CD4-positive, alpha-beta T cell treated with Interleukin-12 subunit alpha and Interleukin-12 subunit beta, for 1 hour (primary cell): ENCODE data around the gene RANBP10.
"Not testable (repeated sequence)": the region's sequence is repeated elsewhere in the genome, so short reads cannot be mapped to it uniquely, and the experiment has no call there.

Source experiments
- DNase-seq: peaks from one replicate; pipeline ENCODE4 v3.0.0-alpha.2; 2020

The RANBP10 gene

GRCh38 chr16:67806428-67807147, at the start of gene RANBP10, which contains the start of gene TSNAXIP1:
Gene RANBP10, minus strand, starts transcription at chr16:67806560. Its CDS starts 24 bp downstream, at chr16:67806536.
Gene TSNAXIP1, plus strand, starts transcription at chr16:67806889. Its CDS starts 261 bp downstream, at chr16:67807150.
- DNase-seq = peak; percentile 98

GRCh38 chr16:67855789-67856188, 49.4 kb upstream of the RANBP10 start:
- DNase-seq = no peak

- DNase-seq = no peak
Measured at GRCh38 chr16:67853670-67854069, 47.3 kb upstream of the RANBP10 start.

- no peak for DNase-seq
Measured at GRCh38 chr16:67848118-67848517, 41.8 kb upstream of the RANBP10 start.

- no peak for DNase-seq
Measured at GRCh38 chr16:67847064-67847861, 40.9 kb upstream of the RANBP10 start, which contains the start of gene CENPT. Gene CENPT, minus strand, starts transcription at chr16:67847693. Its CDS starts 13,834 bp downstream, at chr16:67833859.

- peak; percentile 96 for DNase-seq
Measured at GRCh38 chr16:67846320-67847063, 40.1 kb upstream of the RANBP10 start, which contains the start of gene NUTF2. Gene NUTF2, plus strand, starts transcription at chr16:67846933. Its CDS starts 18,198 bp downstream, at chr16:67865131.

- DNase-seq = no peak
Measured at GRCh38 chr16:67846063-67846319, 39.6 kb upstream of the RANBP10 start.

GRCh38 chr16:67845291-67846062, 39.1 kb upstream of the RANBP10 start:
- no peak for DNase-seq

- no peak for DNase-seq
Measured at GRCh38 chr16:67844497-67844896, 38.1 kb upstream of the RANBP10 start.

- no peak for DNase-seq
Measured at GRCh38 chr16:67843343-67843765, 37.0 kb upstream of the RANBP10 start.

- peak; percentile 68 for DNase-seq
Measured at GRCh38 chr16:67842509-67843342, 36.4 kb upstream of the RANBP10 start.

- DNase-seq = peak; percentile 95
Measured at GRCh38 chr16:67841816-67842508, 35.6 kb upstream of the RANBP10 start, which contains the start of gene THAP11. Gene THAP11, plus strand, starts transcription at chr16:67842320. Its CDS starts 235 bp downstream, at chr16:67842555.

GRCh38 chr16:67841198-67841815, 34.9 kb upstream of the RANBP10 start:
- DNase-seq = no peak

- no peak for DNase-seq
Measured at GRCh38 chr16:67837811-67838210, 31.5 kb upstream of the RANBP10 start.

GRCh38 chr16:67837190-67837589, 30.8 kb upstream of the RANBP10 start:
- DNase-seq = not testable (repeated sequence)

- DNase-seq = no peak
Measured at GRCh38 chr16:67834242-67834614, 27.9 kb upstream of the RANBP10 start.

GRCh38 chr16:67833415-67834241, 27.3 kb upstream of the RANBP10 start:
- peak; percentile 94 for DNase-seq

GRCh38 chr16:67833030-67833414, 26.7 kb upstream of the RANBP10 start:
- no peak for DNase-seq

GRCh38 chr16:67828651-67829050, 22.3 kb upstream of the RANBP10 start:
- DNase-seq = no peak
